Measurements from ENCODE around the gene SLC25A29.

- TF ChIP-seq CTCF (IDR thresholded peaks at IDR 0.05) (no peak), POLR2A (IDR thresholded peaks at IDR 0.05) (no peak)
These were observed 42.0 kb upstream of the SLC25A29 start for GRCh38 chr14:100348253-100348729.
